Caco-2 (cell line): ENCODE results near the gene PRDM15. TPM values are rescaled to one million over a fixed set of nuclear protein-coding genes. Genes with fewer than 3 reads are reported as not detected.

Source experiments
- BruUV-seq: library from RNA; stranded (reverse); fragments of 400-500 nt; replicated peaks from 2 replicates; lab custom pipeline; 2021; lab: Mats Ljungman, UMichigan
- CTCF ChIA-PET: fragments of 300-600 bp; sonication (Branson Sonifier 250); formaldehyde crosslinking; loops from one replicate; lab custom pipeline; 2022; ENCODE audit warnings: antibody characterized with exemption; lab: Charles Lee
- POLR2A ChIA-PET: fragments of 300-600 bp; sonication (Branson Sonifier 250); formaldehyde crosslinking; loops from one replicate; lab custom pipeline; 2022; ENCODE audit warnings: antibody characterized with exemption; lab: Charles Lee
- DNase-seq, 2 experiments: peaks; one replicate each; pipeline versions ENCODE4 v3.0.0 to v3.0.0-alpha.2; 2020 to 2022
- H3K27me3 ChIP-seq: replicated peaks from 2 replicates; pipeline ENCODE4 v1.6.0; 2011; ENCODE audit warnings: low read length; ENCODE audit not compliant: control insufficient read depth, insufficient read depth
- H3K36me3 ChIP-seq: 2 replicates; pipeline ENCODE4 v1.5.1; 2011; ENCODE audit warnings: low read length; ENCODE audit not compliant: control insufficient read depth, insufficient read depth
- H3K4me1 ChIP-seq: fragments of 250-450 bp; sonication (Bioruptor Pico); 2 replicates; pipeline ENCODE4 v1.5.1; 2020; ENCODE audit warnings: mild to moderate bottlenecking
- H3K4me3 ChIP-seq: 2 replicates; pipeline ENCODE4 v1.5.1; 2011; ENCODE audit warnings: low read depth, mild to moderate bottlenecking, control low read depth, low read length
- H3K9me3 ChIP-seq: fragments of 250-450 bp; sonication (Bioruptor Pico); 2 replicates; pipeline ENCODE4 v1.5.1; 2020; ENCODE audit warnings: mild to moderate bottlenecking, moderate library complexity
- H3K27ac Mint-ChIP-seq: one replicate; pipeline ENCODE4 v1.8.0; 2022; ENCODE audit warnings: mixed read lengths; ENCODE audit not compliant: unreplicated experiment
- H3K27me3 Mint-ChIP-seq: one replicate; pipeline ENCODE4 v1.8.0; 2022; ENCODE audit warnings: mixed read lengths; ENCODE audit not compliant: insufficient read depth, unreplicated experiment
- H3K36me3 Mint-ChIP-seq: one replicate; pipeline ENCODE4 v1.8.0; 2022; ENCODE audit warnings: mild to moderate bottlenecking, mixed read lengths; ENCODE audit not compliant: insufficient read depth, unreplicated experiment
- H3K4me1 Mint-ChIP-seq: one replicate; pipeline ENCODE4 v1.8.0; 2022; ENCODE audit warnings: low read depth, mixed read lengths; ENCODE audit not compliant: unreplicated experiment
- H3K4me3 Mint-ChIP-seq: one replicate; pipeline ENCODE4 v1.8.0; 2022; ENCODE audit warnings: mild to moderate bottlenecking, moderate library complexity, mixed read lengths; ENCODE audit not compliant: unreplicated experiment
- H3K9me3 Mint-ChIP-seq: one replicate; pipeline ENCODE4 v1.8.0; 2022; ENCODE audit warnings: mixed read lengths; ENCODE audit not compliant: unreplicated experiment
- intact Hi-C: fragments of 100-400 bp; cut with micrococcal nuclease; formaldehyde crosslinking; loops from one replicate; pipeline ENCODE4 v1.10.0; 2022; ENCODE audit not compliant: unreplicated experiment
- total RNA-seq: library from RNA; stranded (reverse); gene quantifications from 2 replicates; pipeline ENCODE4 v1.2.3, GENCODE V29; 2022
- TF ChIP-seq, protein P1 (sequence below), 2 experiments: fragments of 200-600 bp in 1 of 2; IDR thresholded peaks; 1 replicate in 1 of 2; 2 replicates in 1 of 2; pipeline versions ENCODE4 v1.5.1 to v1.8.0; 2011 to 2022; ENCODE audit warnings: antibody characterized with exemption in 1 of 2, control low read depth in 1 of 2, inconsistent platforms in 1 of 2, low read depth in 1 of 2, low read length in 1 of 2, mild to moderate bottlenecking in 1 of 2, moderate library complexity in 1 of 2; ENCODE audit not compliant: insufficient read depth in 1 of 2, severe bottlenecking in 1 of 2, unreplicated experiment in 1 of 2

PRDM15 gene
- total RNA-seq, 1 experiment from 2014 or later: 5.6 TPM

DNA sequence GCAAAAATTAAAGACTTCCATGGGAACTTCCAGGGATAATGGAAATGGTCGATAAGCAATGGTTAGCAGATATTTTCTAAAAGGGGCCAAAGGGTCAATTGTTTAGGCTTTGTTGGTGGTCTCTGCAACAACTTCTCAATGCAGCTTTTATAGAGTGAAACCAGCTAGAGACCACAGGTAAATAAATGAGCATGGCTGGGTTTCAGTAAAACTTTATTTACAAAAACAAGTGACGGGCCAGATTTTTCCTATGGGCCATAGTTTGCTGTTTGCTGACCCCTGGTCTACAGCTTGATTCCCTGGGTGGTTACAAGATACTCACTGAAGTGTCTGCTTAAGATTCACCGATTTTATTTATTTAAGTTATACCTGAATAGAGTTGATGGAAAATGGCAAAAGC is 22.6 kb upstream of the PRDM15 start:
- ChIA-PET POLR2A (no interaction called here), CTCF (no interaction called here)
- Histone ChIP-seq H3K4me1 (no peaks in the 10 kb centered on the region), H3K4me3 (no peak overlapping the region), H3K36me3 (0 out of 2 replicates have a peak, but pooled peaks cover 1% of the 10 kb centered on the region), H3K27me3 (no peaks in the 10 kb centered on the region), H3K9me3 (no peaks in the 10 kb centered on the region)
- TF ChIP-seq, protein P1, sequence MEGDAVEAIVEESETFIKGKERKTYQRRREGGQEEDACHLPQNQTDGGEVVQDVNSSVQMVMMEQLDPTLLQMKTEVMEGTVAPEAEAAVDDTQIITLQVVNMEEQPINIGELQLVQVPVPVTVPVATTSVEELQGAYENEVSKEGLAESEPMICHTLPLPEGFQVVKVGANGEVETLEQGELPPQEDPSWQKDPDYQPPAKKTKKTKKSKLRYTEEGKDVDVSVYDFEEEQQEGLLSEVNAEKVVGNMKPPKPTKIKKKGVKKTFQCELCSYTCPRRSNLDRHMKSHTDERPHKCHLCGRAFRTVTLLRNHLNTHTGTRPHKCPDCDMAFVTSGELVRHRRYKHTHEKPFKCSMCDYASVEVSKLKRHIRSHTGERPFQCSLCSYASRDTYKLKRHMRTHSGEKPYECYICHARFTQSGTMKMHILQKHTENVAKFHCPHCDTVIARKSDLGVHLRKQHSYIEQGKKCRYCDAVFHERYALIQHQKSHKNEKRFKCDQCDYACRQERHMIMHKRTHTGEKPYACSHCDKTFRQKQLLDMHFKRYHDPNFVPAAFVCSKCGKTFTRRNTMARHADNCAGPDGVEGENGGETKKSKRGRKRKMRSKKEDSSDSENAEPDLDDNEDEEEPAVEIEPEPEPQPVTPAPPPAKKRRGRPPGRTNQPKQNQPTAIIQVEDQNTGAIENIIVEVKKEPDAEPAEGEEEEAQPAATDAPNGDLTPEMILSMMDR (IDR thresholded peaks at IDR 0.05; ENCODE audit: insufficient read depth in 1 of 2, low read depth in 1 of 2, low read length in 1 of 2, severe bottlenecking in 1 of 2, unreplicated experiment in 1 of 2): no peak
- intact Hi-C loops: no loop called here
- Mint-ChIP-seq H3K4me1 (peaks cover 6% of the 10 kb centered on the region), H3K9me3 (no peaks in the 10 kb centered on the region), H3K27ac (no peak overlapping the region), H3K36me3 (peaks cover 11% of the 10 kb centered on the region), H3K27me3 (no peaks in the 10 kb centered on the region), H3K4me3 (no peak overlapping the region)
- no peak for DNase-seq
- BruUV-seq: no TSS peak

DNA sequence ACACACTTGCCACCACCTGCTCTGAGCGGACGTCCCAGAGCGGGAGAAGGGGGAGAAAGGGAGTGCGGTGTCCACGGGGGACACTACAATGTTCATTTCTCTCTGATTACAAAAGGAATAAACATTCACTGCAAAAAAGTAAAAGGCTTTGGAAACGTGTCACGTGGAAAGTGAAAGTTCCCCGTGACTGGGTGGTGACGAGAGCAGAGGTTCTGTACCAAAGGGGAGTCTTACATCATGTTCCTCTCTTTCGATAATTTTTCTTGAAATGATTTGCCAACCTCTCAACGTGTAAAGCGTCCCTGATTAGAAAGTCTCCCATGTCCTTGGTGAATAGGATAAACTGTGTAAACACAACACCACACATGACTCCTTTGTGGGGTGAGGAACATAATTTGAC is 22.0 kb upstream of the PRDM15 start:
- DNase-seq: no peak
- POLR2A ChIA-PET: no interaction called here
- Mint-ChIP-seq H3K4me1 (peaks cover 7% of the 10 kb centered on the region), H3K36me3 (peaks cover 7% of the 10 kb centered on the region), H3K9me3 (no peaks in the 10 kb centered on the region), H3K27me3 (no peaks in the 10 kb centered on the region), H3K27ac (no peak overlapping the region), H3K4me3 (no peak overlapping the region)
- CTCF ChIA-PET: no interaction called here
- intact Hi-C loops: no loop called here
- Histone ChIP-seq H3K36me3 (0 out of 2 replicates have a peak, but pooled peaks cover 1% of the 10 kb centered on the region), H3K4me1 (no peaks in the 10 kb centered on the region), H3K4me3 (no peak overlapping the region), H3K9me3 (no peaks in the 10 kb centered on the region), H3K27me3 (no peaks in the 10 kb centered on the region)
- BruUV-seq: no TSS peak
- TF ChIP-seq, protein P1 (IDR thresholded peaks at IDR 0.05; ENCODE audit: insufficient read depth in 1 of 2, low read depth in 1 of 2, low read length in 1 of 2, severe bottlenecking in 1 of 2, unreplicated experiment in 1 of 2): no peak

DNA sequence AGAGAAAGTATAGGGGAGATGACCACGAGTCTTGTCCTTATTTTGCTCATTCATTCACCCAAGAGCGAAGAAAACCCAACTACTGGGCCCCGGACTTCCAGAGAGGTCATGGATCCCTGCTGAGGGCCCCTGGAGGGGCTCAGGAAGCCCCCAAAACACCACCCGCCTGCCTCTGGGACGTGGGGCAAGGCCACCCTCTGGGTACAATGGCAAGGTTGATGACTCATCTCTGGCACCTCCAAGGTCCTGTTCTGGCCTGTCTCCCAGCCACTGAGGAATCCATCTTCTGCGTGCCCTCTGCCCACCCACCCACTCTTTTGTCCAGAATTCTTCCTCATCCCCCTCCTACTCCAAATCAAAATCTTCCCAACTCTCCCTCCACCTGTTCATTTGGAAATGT is 21.3 kb upstream of the PRDM15 start:
- H3K4me3 Mint-ChIP-seq: no peak overlapping the region
- H3K27me3 Mint-ChIP-seq: no peaks in the 10 kb centered on the region
- CTCF ChIA-PET: no interaction called here
- peaks cover 2% of the 10 kb centered on the region for H3K4me1 ChIP-seq
- H3K36me3 ChIP-seq: 0 out of 2 replicates have a peak, but pooled peaks cover 1% of the 10 kb centered on the region
- no peaks in the 10 kb centered on the region for H3K9me3 Mint-ChIP-seq
- no peak for DNase-seq
- H3K36me3 Mint-ChIP-seq: peaks cover 3% of the 10 kb centered on the region
- TF ChIP-seq, protein P1 (IDR thresholded peaks at IDR 0.05; ENCODE audit: insufficient read depth in 1 of 2, low read depth in 1 of 2, low read length in 1 of 2, severe bottlenecking in 1 of 2, unreplicated experiment in 1 of 2): no peak
- H3K4me3 ChIP-seq: no peak overlapping the region
- no peak overlapping the region for H3K27ac Mint-ChIP-seq
- no peaks in the 10 kb centered on the region for H3K9me3 ChIP-seq
- peaks cover 7% of the 10 kb centered on the region for H3K4me1 Mint-ChIP-seq
- POLR2A ChIA-PET: no interaction called here
- BruUV-seq: no TSS peak
- intact Hi-C loops: no loop called here
- H3K27me3 ChIP-seq: no peaks in the 10 kb centered on the region
